OCI-LY1 (cell line): ENCODE data around the gene ARL8B.

ENCODE experiments used
- H2AFZ ChIP-seq: fragments of 200-600 bp; sonication (generic), shearing (Covaris generic); 2 replicates; pipeline ENCODE4 v1.6.0; 2014; ENCODE audit warnings: antibody characterized with exemption, mild to moderate bottlenecking, low read length
- H3F3A ChIP-seq: fragments of 200-600 bp; sonication (generic), shearing (Covaris generic); 2 replicates; pipeline ENCODE4 v1.6.0; 2014; ENCODE audit warnings: mild to moderate bottlenecking, antibody characterized with exemption, low read length, moderate library complexity; ENCODE audit not compliant: insufficient read depth
- H3K27ac ChIP-seq: fragments of 200-600 bp; sonication (generic); 2 replicates; pipeline ENCODE4 v1.5.1; 2014; ENCODE audit warnings: low read length, mixed run types, mild to moderate bottlenecking, low read depth; ENCODE audit not compliant: poor library complexity, severe bottlenecking
- H3K27me3 ChIP-seq: fragments of 200-600 bp; sonication (generic); 2 replicates; pipeline ENCODE4 v1.6.0; 2014; ENCODE audit warnings: antibody characterized with exemption, mild to moderate bottlenecking, low read length, moderate library complexity; ENCODE audit not compliant: insufficient read depth
- H3K36me3 ChIP-seq: fragments of 200-600 bp; sonication (generic); 2 replicates; pipeline ENCODE4 v1.6.1; 2014; ENCODE audit warnings: mild to moderate bottlenecking, antibody characterized with exemption, low read length, moderate library complexity, mixed read lengths; ENCODE audit not compliant: insufficient read depth
- H3K4me1 ChIP-seq: fragments of 200-600 bp; sonication (generic); 2 replicates; pipeline ENCODE4 v1.5.1; 2014; ENCODE audit warnings: mild to moderate bottlenecking, low read length, moderate library complexity; ENCODE audit not compliant: insufficient read depth, severe bottlenecking
- H3K4me2 ChIP-seq: fragments of 200-600 bp; sonication (generic), shearing (Covaris generic); 2 replicates; pipeline ENCODE4 v1.6.1; 2014; ENCODE audit warnings: low read length
- H3K4me3 ChIP-seq: fragments of 200-600 bp; sonication (generic); 2 replicates; pipeline ENCODE4 v1.5.1; 2014; ENCODE audit warnings: low read length, low read depth, mild to moderate bottlenecking, mixed read lengths; ENCODE audit not compliant: poor library complexity, severe bottlenecking
- H3K79me2 ChIP-seq: fragments of 200-600 bp; shearing (Covaris generic); 2 replicates; pipeline ENCODE4 v1.6.1; 2016; ENCODE audit warnings: mixed run types, low read length, mixed read lengths; ENCODE audit not compliant: insufficient read depth
- H3K9ac ChIP-seq: fragments of 200-600 bp; sonication (generic), shearing (Covaris generic); 2 replicates; pipeline ENCODE4 v1.6.1; 2014; ENCODE audit warnings: mild to moderate bottlenecking, low read length, mixed read lengths
- H3K9me2 ChIP-seq: fragments of 200-600 bp; sonication (generic), shearing (Covaris generic); 2 replicates; pipeline ENCODE4 v1.6.1; 2014; ENCODE audit warnings: low read depth, mild to moderate bottlenecking, low read length, mixed read lengths
- H3K9me3 ChIP-seq: fragments of 200-600 bp; shearing (Covaris generic); 2 replicates; pipeline ENCODE4 v1.6.1; 2014; ENCODE audit warnings: low read length, mixed read lengths
- H4K20me1 ChIP-seq: fragments of 200-600 bp; sonication (generic), shearing (Covaris generic); 2 replicates; pipeline ENCODE4 v1.6.0; 2016; ENCODE audit warnings: mild to moderate bottlenecking, low read length; ENCODE audit not compliant: insufficient read depth
- CTCF ChIP-seq: fragments of 200-600 bp; sonication (generic), shearing (Covaris generic); IDR thresholded peaks from 2 replicates; pipeline ENCODE4 v1.5.1; 2017; ENCODE audit warnings: mild to moderate bottlenecking, antibody characterized with exemption, low read length, moderate library complexity, mixed read lengths
- EZH2 ChIP-seq: fragments of 200-600 bp; sonication (generic), shearing (Covaris generic); IDR thresholded peaks from 2 replicates; pipeline ENCODE4 v1.8.0; 2017; ENCODE audit warnings: borderline replicate concordance, mixed run types, mild to moderate bottlenecking, antibody characterized with exemption, low read length, moderate library complexity, mixed read lengths

The ARL8B gene

DNA sequence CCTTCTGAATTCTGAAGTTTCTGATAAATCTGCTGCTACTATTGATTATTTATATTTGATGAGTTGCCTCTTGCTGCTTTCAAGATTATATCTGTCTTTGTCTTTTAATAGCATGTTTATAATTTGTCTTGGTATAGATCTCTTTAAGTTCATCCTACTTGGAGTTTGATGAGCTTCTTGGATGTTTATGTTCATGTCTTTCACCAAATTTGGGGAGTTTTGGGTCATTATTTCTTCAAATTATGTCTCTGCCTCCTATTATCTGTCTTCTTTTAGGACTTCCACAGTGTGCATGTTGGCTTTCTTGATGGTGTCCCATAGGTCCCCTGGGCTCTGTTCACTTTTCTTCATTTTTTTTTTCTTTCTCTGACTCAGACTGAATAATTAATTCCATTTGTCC, 33.1 kb downstream of the ARL8B start:
- H3K36me3 ChIP-seq = no peaks in the 10 kb centered on the region

DNA sequence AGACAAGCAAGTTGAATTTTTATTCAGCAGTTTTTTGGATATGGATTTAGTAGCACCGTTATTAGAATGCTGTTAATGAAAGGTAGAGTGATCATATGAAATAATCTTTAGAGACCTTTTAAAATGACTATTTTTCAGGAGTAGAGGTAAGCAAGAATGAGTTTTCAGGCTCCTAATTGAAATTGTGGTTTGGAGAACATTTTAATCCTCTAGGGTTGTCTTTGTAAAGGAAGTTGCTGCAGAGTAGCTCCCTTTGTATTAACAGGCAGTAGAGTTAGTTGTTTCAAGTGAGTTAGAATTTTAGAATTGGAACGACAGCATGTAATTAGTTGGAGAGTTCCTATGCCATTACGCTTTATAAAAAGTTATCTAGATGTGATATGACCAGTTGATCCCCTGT, 38.2 kb downstream of the ARL8B start:
- H3K4me1 ChIP-seq = peaks cover 22% of the 10 kb centered on the region

More for the DNA sequence above, 33.1 kb downstream of the ARL8B start:
- H3F3A ChIP-seq = no peaks in the 10 kb centered on the region
- no peak overlapping the region for H2AFZ ChIP-seq
- H3K9ac ChIP-seq = no peak overlapping the region
- H3K9me3 ChIP-seq = no peaks in the 10 kb centered on the region
- no peak overlapping the region for H3K4me3 ChIP-seq
- H3K9me2 ChIP-seq = no peaks in the 10 kb centered on the region
- peaks cover 15% of the 10 kb centered on the region for H3K4me1 ChIP-seq
- H3K27ac ChIP-seq = no peak overlapping the region
- TF ChIP-seq CTCF (no peak), EZH2 (no peak)
- peaks cover 91% of the 10 kb centered on the region for H3K79me2 ChIP-seq
- no peaks in the 10 kb centered on the region for H3K27me3 ChIP-seq
- no peaks in the 10 kb centered on the region for H4K20me1 ChIP-seq
- H3K4me2 ChIP-seq = no peak overlapping the region

DNA sequence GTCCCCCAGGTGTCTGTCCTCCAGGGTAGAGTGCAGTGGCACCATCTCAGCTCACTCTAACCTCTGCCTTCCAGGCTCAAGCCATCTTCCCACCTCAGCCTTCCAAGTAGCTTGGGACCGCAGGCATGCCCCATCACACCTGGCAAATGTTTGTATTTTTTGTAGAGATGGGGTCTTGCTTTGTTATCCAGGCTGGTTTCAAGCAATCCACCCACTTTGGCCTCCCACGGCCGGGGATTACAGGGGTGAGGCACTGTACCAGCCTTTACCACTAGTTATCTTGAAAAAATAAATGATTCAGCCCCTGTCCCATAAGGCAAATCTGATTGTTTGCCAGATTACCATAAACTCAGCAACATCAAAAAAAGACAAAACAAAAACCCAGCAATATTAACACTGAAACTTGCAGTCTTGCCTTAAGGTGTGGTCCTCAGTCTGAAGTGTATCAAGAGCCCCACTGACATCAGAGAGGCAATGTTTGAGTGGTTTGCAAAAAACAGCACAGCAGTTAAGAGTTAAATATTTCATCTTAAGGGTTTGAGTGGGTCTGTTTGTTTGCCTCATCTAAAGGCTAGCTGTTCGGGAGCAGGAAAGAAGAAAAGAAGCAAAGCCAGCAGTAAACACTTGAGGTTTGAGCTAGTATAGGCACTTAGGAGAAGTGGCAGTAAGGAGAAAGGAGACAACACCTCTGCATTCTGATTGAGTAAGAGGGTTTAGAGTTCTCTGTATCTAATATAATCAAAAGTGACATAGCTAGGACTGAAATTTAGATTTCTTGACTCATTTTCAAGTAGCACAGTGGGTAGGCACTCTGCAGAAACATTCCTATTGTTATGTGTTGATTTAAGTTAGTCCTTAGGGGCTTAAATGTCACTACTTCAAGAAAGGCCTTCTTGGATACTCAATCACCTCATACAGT, 39.1 kb downstream of the ARL8B start:
- H3K4me1 ChIP-seq = peaks cover 22% of the 10 kb centered on the region

More for the DNA sequence above, 38.2 kb downstream of the ARL8B start:
- Histone ChIP-seq H3F3A (no peaks in the 10 kb centered on the region), H3K9ac (peak overlapping the region; percentile 10; the same call in 1 of the 2 replicates), H3K36me3 (no peaks in the 10 kb centered on the region), H3K79me2 (peaks cover 92% of the 10 kb centered on the region), H3K4me2 (no peak overlapping the region; the same call in 1 of the 2 replicates), H3K27me3 (no peaks in the 10 kb centered on the region), H4K20me1 (no peaks in the 10 kb centered on the region), H3K4me3 (no peak overlapping the region), H3K9me3 (no peaks in the 10 kb centered on the region), H2AFZ (no peak overlapping the region), H3K9me2 (no peaks in the 10 kb centered on the region), H3K27ac (no peak overlapping the region)
- TF ChIP-seq EZH2 (no peak), CTCF (no peak)

More for the DNA sequence above, 39.1 kb downstream of the ARL8B start:
- no peak for TF ChIP-seq EZH2
- no peak for TF ChIP-seq CTCF
- Histone ChIP-seq H3K79me2 (peaks cover 89% of the 10 kb centered on the region), H3F3A (no peaks in the 10 kb centered on the region), H3K27me3 (no peaks in the 10 kb centered on the region), H3K9me3 (no peaks in the 10 kb centered on the region), H3K27ac (peak overlapping the region; percentile 9), H2AFZ (no peak overlapping the region), H3K9me2 (no peaks in the 10 kb centered on the region), H3K4me2 (no peak overlapping the region), H3K36me3 (no peaks in the 10 kb centered on the region), H4K20me1 (no peaks in the 10 kb centered on the region), H3K4me3 (no peak overlapping the region), H3K9ac (peak overlapping the region; percentile 10; the same call in 1 of the 2 replicates)
